HG03457 (cell line): ENCODE measurements around the gene SYT14.
"Not testable (repeated sequence)": the region's sequence is repeated elsewhere in the genome, so short reads cannot be mapped to it uniquely, and the experiment has no call there.

Experiments
- ATAC-seq: cut with Tn5 transposase; IDR thresholded peaks from one replicate; pipeline ENCODE4 v1.9.1; 2021; ENCODE audit warnings: moderate number of reproducible peaks; ENCODE audit not compliant: unreplicated experiment

SYT14 gene

GRCh38 chr1:209937996-209938959 lies at the start of gene SYT14:
SYT14 (plus strand) TSS chr1:209938217; CDS start chr1:209938265, 48 bp downstream.
- no peak for ATAC-seq

- not testable (repeated sequence) for ATAC-seq
Observed at GRCh38 chr1:209888291-209889076, 49.5 kb upstream of the SYT14 start.

- no peak for ATAC-seq
Observed at GRCh38 chr1:209889077-209889418, 49.0 kb upstream of the SYT14 start.

DNA sequence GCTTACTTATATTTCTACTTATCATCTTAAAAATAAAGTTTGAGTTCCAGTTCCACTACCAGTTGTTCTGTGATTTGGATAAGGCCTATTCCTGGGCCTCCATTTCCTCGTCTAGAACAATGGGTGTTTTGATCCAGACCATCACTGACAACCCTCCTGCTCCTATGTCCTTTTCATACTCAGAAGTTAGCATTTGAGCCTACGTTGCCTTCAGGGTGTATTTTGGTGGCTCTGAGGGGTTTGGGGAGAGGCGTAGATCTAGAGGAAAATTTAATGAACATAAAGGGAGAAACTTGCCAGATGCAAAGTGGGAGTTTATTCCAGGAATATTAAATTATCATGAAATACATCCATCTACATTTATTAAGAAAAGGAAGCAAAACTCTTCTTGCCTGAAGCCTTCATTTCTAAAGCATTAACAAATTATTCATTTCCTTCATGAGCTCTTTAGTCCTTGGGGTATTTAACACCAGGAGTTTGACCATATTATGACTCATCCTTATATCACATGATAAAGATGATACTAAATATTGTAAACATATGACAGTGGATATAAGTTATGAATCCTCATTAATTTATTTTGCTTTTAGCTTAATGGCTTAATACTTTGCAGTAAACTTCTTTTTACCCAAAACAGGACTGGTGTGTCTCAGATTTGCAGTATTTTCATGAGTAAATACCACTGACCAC lies 47.2 kb upstream of the SYT14 start:
- ATAC-seq = no peak

GRCh38 chr1:209893751-209894150 lies 44.3 kb upstream of the SYT14 start:
- no peak for ATAC-seq

GRCh38 chr1:209895709-209896108 lies 42.3 kb upstream of the SYT14 start:
- no peak for ATAC-seq

DNA sequence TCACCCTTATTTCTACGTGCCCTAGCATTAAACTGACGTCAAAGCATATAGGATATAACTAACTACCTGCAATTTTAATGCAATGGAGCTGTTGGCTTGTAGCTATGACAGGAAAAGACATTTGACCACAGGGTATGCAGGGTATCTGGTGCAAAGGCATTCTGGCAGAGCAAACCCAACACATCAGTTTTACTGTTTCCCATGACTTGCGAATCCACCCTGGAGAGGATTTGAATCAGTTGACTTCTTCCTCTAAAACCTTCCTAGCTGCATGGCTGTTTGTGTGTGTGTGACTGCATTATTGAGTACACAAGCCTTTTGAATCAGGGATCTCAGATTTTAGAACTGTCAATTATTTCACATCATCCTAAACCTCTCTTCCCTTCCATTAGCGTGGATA lies 41.7 kb upstream of the SYT14 start:
- ATAC-seq = no peak

GRCh38 chr1:209898271-209898670 lies 39.7 kb upstream of the SYT14 start:
- ATAC-seq = not testable (repeated sequence)

GRCh38 chr1:209898851-209899250 lies 39.2 kb upstream of the SYT14 start:
- ATAC-seq = not testable (repeated sequence)

GRCh38 chr1:209899948-209900347 lies 38.1 kb upstream of the SYT14 start:
- ATAC-seq = no peak

- no peak for ATAC-seq
Observed at GRCh38 chr1:209900734-209901133, 37.3 kb upstream of the SYT14 start.

DNA sequence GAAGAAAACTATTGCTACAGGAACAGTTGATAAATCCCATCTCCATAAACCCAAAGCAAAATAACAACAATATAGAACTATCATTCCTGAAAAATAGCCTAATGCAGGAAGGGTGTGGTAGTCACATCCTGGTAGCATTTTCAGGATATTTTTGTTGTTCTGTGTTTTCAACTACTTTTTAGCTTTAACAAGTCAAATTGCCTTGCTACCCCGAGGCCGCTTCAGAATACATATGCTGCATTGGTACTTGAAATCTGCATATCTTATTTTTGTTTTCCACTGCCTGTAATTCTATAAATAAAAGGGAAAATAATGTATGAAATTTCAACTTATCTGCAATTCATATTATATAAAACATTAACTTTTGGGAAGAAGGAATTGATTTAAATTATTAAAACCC lies 36.8 kb upstream of the SYT14 start:
- no peak for ATAC-seq

- not testable (repeated sequence) for ATAC-seq
Observed at GRCh38 chr1:209904774-209905173, 33.2 kb upstream of the SYT14 start.

DNA sequence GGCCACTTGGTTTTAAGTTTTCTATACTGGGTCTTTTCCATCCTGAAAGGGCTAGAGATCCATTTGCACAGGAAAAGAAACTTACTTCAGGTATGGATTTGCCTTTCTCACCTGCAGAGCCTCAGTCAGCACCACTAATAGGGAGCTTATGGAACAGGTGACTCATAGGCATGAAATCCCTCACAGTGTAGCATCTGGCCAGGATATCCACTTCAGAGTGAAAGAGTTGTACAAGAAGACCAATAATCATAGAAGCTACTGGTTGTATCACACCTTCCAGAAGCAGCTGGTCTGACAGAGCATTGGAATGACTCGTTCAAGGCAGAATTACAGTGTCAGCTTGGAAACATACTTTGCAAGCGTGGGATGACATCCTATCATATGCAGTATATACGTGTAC lies 26.3 kb upstream of the SYT14 start:
- no peak for ATAC-seq

- ATAC-seq = no peak
Observed at GRCh38 chr1:209912306-209912705, 25.7 kb upstream of the SYT14 start.

GRCh38 chr1:209919637-209920036 lies 18.4 kb upstream of the SYT14 start:
- not testable (repeated sequence) for ATAC-seq

- ATAC-seq = no peak
Observed at GRCh38 chr1:209920844-209921243, 17.2 kb upstream of the SYT14 start.

DNA sequence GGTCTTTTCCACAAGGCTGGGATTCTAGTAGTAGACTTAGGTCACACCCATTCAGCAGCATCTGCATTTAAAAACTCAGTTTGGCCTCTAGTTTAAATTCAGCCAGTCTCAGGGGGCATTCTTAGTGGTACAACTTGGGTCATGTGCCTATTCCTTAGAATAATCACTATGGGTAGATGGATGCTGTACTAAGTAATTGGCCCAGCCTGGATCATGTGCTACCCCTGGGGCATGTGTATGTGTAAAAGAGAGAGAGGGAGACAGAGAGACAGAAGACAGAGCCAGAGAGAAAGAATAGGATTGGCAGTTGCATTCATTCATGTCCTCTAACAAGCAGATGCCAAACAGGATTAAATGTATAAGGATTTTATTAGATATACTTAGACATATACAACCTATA lies 13.6 kb upstream of the SYT14 start:
- no peak for ATAC-seq

- ATAC-seq = no peak
Observed at GRCh38 chr1:209926045-209926444, 12.0 kb upstream of the SYT14 start.

- ATAC-seq = no peak
Observed at GRCh38 chr1:209927466-209927865, 10.6 kb upstream of the SYT14 start.

GRCh38 chr1:209929751-209930150 lies 8.3 kb upstream of the SYT14 start:
- no peak for ATAC-seq
